ENCODE results near the gene COQ9.

DNA sequence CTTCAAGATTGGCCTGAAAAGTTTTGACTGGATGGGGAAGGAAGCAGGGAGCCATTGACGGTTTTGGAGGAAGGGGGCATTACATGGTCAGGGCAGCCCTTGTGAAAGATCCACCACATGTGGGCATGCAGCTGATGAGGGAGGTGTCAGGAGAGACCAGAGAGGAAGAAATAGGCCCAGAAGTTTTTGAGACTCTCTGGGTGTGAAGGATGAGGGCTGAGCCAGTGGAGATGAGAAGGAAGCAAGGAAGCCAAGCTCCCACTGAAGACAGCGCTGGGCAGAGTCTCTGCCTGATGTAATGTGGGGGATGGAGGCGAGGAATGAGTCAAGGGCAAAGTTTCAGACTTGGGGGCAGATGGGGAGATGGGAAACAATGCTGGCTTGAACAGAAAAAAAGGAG, 42.2 kb upstream of the COQ9 start:
- TF ChIP-seq, protein P1, sequence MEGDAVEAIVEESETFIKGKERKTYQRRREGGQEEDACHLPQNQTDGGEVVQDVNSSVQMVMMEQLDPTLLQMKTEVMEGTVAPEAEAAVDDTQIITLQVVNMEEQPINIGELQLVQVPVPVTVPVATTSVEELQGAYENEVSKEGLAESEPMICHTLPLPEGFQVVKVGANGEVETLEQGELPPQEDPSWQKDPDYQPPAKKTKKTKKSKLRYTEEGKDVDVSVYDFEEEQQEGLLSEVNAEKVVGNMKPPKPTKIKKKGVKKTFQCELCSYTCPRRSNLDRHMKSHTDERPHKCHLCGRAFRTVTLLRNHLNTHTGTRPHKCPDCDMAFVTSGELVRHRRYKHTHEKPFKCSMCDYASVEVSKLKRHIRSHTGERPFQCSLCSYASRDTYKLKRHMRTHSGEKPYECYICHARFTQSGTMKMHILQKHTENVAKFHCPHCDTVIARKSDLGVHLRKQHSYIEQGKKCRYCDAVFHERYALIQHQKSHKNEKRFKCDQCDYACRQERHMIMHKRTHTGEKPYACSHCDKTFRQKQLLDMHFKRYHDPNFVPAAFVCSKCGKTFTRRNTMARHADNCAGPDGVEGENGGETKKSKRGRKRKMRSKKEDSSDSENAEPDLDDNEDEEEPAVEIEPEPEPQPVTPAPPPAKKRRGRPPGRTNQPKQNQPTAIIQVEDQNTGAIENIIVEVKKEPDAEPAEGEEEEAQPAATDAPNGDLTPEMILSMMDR (conservative IDR thresholded peaks at IDR 0.05 in 1 of 2, IDR thresholded peaks at IDR 0.05 in 1 of 2; ENCODE audit: extremely low read depth in 1 of 2, insufficient read depth in 1 of 2, low read depth in 1 of 2, low read length in 2 of 2), result no peak
- no peak for TF ChIP-seq EZH2 (IDR thresholded peaks at IDR 0.05; ENCODE audit: borderline replicate concordance, low read length)
